Measurements from ENCODE around the gene CENPB. TPM values are rescaled to one million over a fixed set of nuclear protein-coding genes. Genes with fewer than 3 reads are reported as not detected.

The CENPB gene
- total RNA-seq, 2 donors from 2014 or later = 43.0 to 50.7 TPM

DNA sequence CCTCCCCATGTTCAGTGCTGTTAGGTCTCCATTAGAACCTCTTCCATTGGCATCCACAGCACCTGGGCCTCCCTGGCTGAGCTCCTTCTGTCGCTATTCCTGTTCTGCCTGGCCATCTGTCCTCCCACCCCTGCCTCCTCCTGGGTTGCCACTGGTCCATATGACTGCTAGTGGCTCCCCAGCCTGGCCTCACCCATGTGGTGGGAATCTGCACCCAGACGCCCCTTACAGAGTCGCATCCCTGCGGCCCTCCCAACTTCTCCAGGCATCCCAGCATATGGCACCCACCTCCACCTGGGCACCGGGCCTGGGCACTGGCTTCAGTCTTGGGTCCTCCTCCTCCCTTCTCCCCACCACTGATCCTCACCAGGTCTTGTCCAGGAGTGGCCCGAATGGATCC, 17.3 kb upstream of the CENPB start:
- H3K27me3 Mint-ChIP-seq (ENCODE audit: insufficient read depth) = no peaks in the 10 kb centered on the region
- Histone ChIP-seq H3K9ac (ENCODE audit: extremely low read depth, low read length, poor library complexity, severe bottlenecking) (no peak overlapping the region), H3K27me3 (ENCODE audit: control insufficient read depth, insufficient read depth, low read length, poor library complexity, severe bottlenecking) (no peaks in the 10 kb centered on the region), H3K27ac (ENCODE audit: low read depth, low read length) (no peak overlapping the region), H3K9me3 (ENCODE audit: control insufficient read depth, low read length) (no peaks in the 10 kb centered on the region), H3K4me3 (ENCODE audit: low read length) (no peak overlapping the region), H3K36me3 (ENCODE audit: control insufficient read depth, insufficient read depth, low read length) (peaks cover 33% of the 10 kb centered on the region), H3K4me1 (ENCODE audit: control insufficient read depth, insufficient read depth, low read length) (peaks cover 14% of the 10 kb centered on the region)
- H3K4me3 Mint-ChIP-seq = no peak overlapping the region
- no peak overlapping the region for H3K27ac Mint-ChIP-seq
- H3K4me1 Mint-ChIP-seq = peaks cover 25% of the 10 kb centered on the region
- no peak for DNase-seq
- TF ChIP-seq, protein P1, sequence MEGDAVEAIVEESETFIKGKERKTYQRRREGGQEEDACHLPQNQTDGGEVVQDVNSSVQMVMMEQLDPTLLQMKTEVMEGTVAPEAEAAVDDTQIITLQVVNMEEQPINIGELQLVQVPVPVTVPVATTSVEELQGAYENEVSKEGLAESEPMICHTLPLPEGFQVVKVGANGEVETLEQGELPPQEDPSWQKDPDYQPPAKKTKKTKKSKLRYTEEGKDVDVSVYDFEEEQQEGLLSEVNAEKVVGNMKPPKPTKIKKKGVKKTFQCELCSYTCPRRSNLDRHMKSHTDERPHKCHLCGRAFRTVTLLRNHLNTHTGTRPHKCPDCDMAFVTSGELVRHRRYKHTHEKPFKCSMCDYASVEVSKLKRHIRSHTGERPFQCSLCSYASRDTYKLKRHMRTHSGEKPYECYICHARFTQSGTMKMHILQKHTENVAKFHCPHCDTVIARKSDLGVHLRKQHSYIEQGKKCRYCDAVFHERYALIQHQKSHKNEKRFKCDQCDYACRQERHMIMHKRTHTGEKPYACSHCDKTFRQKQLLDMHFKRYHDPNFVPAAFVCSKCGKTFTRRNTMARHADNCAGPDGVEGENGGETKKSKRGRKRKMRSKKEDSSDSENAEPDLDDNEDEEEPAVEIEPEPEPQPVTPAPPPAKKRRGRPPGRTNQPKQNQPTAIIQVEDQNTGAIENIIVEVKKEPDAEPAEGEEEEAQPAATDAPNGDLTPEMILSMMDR (conservative IDR thresholded peaks at IDR 0.05) = no peak
- 73 to 80% methylated on average over 3 to 6 of the region's 6 CpGs for WGBS, 2 experiments (ENCODE audit: insufficient coverage in 1 of 2, insufficient read length in 1 of 2)
- H3K36me3 Mint-ChIP-seq (ENCODE audit: low read depth) = peaks cover 43% of the 10 kb centered on the region
- H3K9me3 Mint-ChIP-seq = peaks cover 1% of the 10 kb centered on the region

GRCh38 chr20:3803289-3803688, 16.7 kb upstream of the CENPB start:
- Histone ChIP-seq H3K27me3 (ENCODE audit: control insufficient read depth, insufficient read depth, low read length, poor library complexity, severe bottlenecking) (no peaks in the 10 kb centered on the region), H3K4me3 (ENCODE audit: low read length) (no peak overlapping the region), H3K36me3 (ENCODE audit: control insufficient read depth, insufficient read depth, low read length) (peaks cover 35% of the 10 kb centered on the region), H3K9ac (ENCODE audit: extremely low read depth, low read length, poor library complexity, severe bottlenecking) (no peak overlapping the region), H3K9me3 (ENCODE audit: control insufficient read depth, low read length) (no peaks in the 10 kb centered on the region), H3K27ac (ENCODE audit: low read depth, low read length) (no peak overlapping the region), H3K4me1 (ENCODE audit: control insufficient read depth, insufficient read depth, low read length) (peaks cover 15% of the 10 kb centered on the region)
- DNase-seq = no peak
- H3K36me3 Mint-ChIP-seq (ENCODE audit: low read depth) = peaks cover 43% of the 10 kb centered on the region
- no peaks in the 10 kb centered on the region for H3K27me3 Mint-ChIP-seq (ENCODE audit: insufficient read depth)
- no peak overlapping the region for H3K4me3 Mint-ChIP-seq
- H3K27ac Mint-ChIP-seq = no peak overlapping the region
- peaks cover 25% of the 10 kb centered on the region for H3K4me1 Mint-ChIP-seq
- H3K9me3 Mint-ChIP-seq = peaks cover 1% of the 10 kb centered on the region
- TF ChIP-seq, protein P1 (conservative IDR thresholded peaks at IDR 0.05) = no peak
- 91 to 93% methylated on average over 14 of the region's 14 CpGs for WGBS, 2 experiments (ENCODE audit: insufficient coverage in 1 of 2, insufficient read length in 1 of 2)

GRCh38 chr20:3802524-3803239, 16.1 kb upstream of the CENPB start:
- no peak overlapping the region for H3K4me3 ChIP-seq (ENCODE audit: low read length)
- H3K27me3 Mint-ChIP-seq (ENCODE audit: insufficient read depth) = no peaks in the 10 kb centered on the region
- H3K27ac Mint-ChIP-seq = no peak overlapping the region
- TF ChIP-seq, protein P1 (conservative IDR thresholded peaks at IDR 0.05) = no peak
- peaks cover 15% of the 10 kb centered on the region for H3K4me1 ChIP-seq (ENCODE audit: control insufficient read depth, insufficient read depth, low read length)
- H3K36me3 ChIP-seq (ENCODE audit: control insufficient read depth, insufficient read depth, low read length) = peaks cover 35% of the 10 kb centered on the region
- DNase-seq = no peak
- no peak overlapping the region for H3K9ac ChIP-seq (ENCODE audit: extremely low read depth, low read length, poor library complexity, severe bottlenecking)
- no peaks in the 10 kb centered on the region for H3K9me3 Mint-ChIP-seq
- peaks cover 20% of the 10 kb centered on the region for H3K4me1 Mint-ChIP-seq
- peaks cover 43% of the 10 kb centered on the region for H3K36me3 Mint-ChIP-seq (ENCODE audit: low read depth)
- H3K27me3 ChIP-seq (ENCODE audit: control insufficient read depth, insufficient read depth, low read length, poor library complexity, severe bottlenecking) = no peaks in the 10 kb centered on the region
- WGBS, 2 experiments (ENCODE audit: insufficient coverage in 1 of 2, insufficient read length in 1 of 2) = 94 to 100% methylated on average over 5 to 11 of the region's 11 CpGs
- H3K27ac ChIP-seq (ENCODE audit: low read depth, low read length) = no peak overlapping the region
- H3K9me3 ChIP-seq (ENCODE audit: control insufficient read depth, low read length) = no peaks in the 10 kb centered on the region
- no peak overlapping the region for H3K4me3 Mint-ChIP-seq
